ENCODE data around the gene SLC51A.

- no peak for TF ChIP-seq SPI1 (IDR thresholded peaks at IDR 0.05; ENCODE audit: borderline replicate concordance, low read depth, low read length)
- no peak for TF ChIP-seq MAFG (tag; conservative IDR thresholded peaks at IDR 0.05)
- TF ChIP-seq HDAC2 (IDR thresholded peaks at IDR 0.05) = no peak
- no peak for TF ChIP-seq POLR2A (conservative IDR thresholded peaks at IDR 0.05)
- no peak for TF ChIP-seq PURB (CRISPR knock-in tag; IDR thresholded peaks at IDR 0.05; ENCODE audit: low read depth)
- no peak for TF ChIP-seq C11orf30 (IDR thresholded peaks at IDR 0.05; ENCODE audit: low read depth)
- no peak for TF ChIP-seq CREB3L1 (IDR thresholded peaks at IDR 0.05; ENCODE audit: borderline replicate concordance, low read depth)
- no peak for TF ChIP-seq MYBL2 (IDR thresholded peaks at IDR 0.05; ENCODE audit: low read depth)
- no peak for TF ChIP-seq MYBL2 (CRISPR knock-in tag; IDR thresholded peaks at IDR 0.05; ENCODE audit: borderline replicate concordance)
Observed at GRCh38 chr3:196189566-196190347, 26.6 kb upstream of the SLC51A start.

Measured in K562 (cell line).